Daoy (cell line): ENCODE results near the gene ARRDC4. TPM values are rescaled to one million over a fixed set of nuclear protein-coding genes. Genes with fewer than 3 reads are reported as not detected.

ENCODE experiments used
- DNase-seq: peaks from one replicate; pipeline ENCODE4 v3.0.0-alpha.2; 2015; ENCODE audit warnings: low read depth
- total RNA-seq: library from RNA; depleted of rRNA; stranded (reverse); fragments of >200 nt; shearing (Covaris generic); gene quantifications from 2 replicates; pipeline ENCODE4 v1.2.3, GENCODE V29; 2014; rRNA removed

Gene ARRDC4
- 3.8 and 5.7 TPM in 2 replicates for total RNA-seq

GRCh38 chr15:97960364-97961066 lies at the start of gene ARRDC4:
Gene ARRDC4 (plus strand): TSS chr15:97960703. CDS start chr15:97960862, 159 bp downstream.
- peak; percentile 100 for DNase-seq

- no peak for DNase-seq
Observed at GRCh38 chr15:97914711-97915110, 45.8 kb upstream of the ARRDC4 start.

- no peak for DNase-seq
Observed at GRCh38 chr15:97915261-97915660, 45.2 kb upstream of the ARRDC4 start.

- DNase-seq, result no peak
Observed at GRCh38 chr15:97921296-97921865, 39.1 kb upstream of the ARRDC4 start.

GRCh38 chr15:97929456-97930229 lies 30.9 kb upstream of the ARRDC4 start:
- peak; percentile 14 for DNase-seq

GRCh38 chr15:97930230-97930629 lies 30.3 kb upstream of the ARRDC4 start:
- DNase-seq, result no peak

GRCh38 chr15:97931314-97931713 lies 29.2 kb upstream of the ARRDC4 start:
- no peak for DNase-seq

- DNase-seq, result no peak
Observed at GRCh38 chr15:97933589-97933988, 26.9 kb upstream of the ARRDC4 start.

GRCh38 chr15:97940993-97941392 lies 19.5 kb upstream of the ARRDC4 start:
- DNase-seq, result no peak

GRCh38 chr15:97941572-97941971 lies 18.9 kb upstream of the ARRDC4 start:
- no peak for DNase-seq

GRCh38 chr15:97944724-97945123 lies 15.8 kb upstream of the ARRDC4 start:
- no peak for DNase-seq

GRCh38 chr15:97947465-97948260 lies 12.8 kb upstream of the ARRDC4 start:
- peak; percentile 50 for DNase-seq

GRCh38 chr15:97953254-97953653 lies 7.2 kb upstream of the ARRDC4 start:
- DNase-seq, result no peak

GRCh38 chr15:97953748-97954147 lies 6.8 kb upstream of the ARRDC4 start:
- DNase-seq, result no peak

GRCh38 chr15:97955035-97955434 lies 5.5 kb upstream of the ARRDC4 start:
- DNase-seq, result no peak

GRCh38 chr15:97955529-97955928 lies 5.0 kb upstream of the ARRDC4 start:
- DNase-seq, result no peak

- DNase-seq, result no peak
Observed at GRCh38 chr15:97959724-97960363, 659 bp upstream of the ARRDC4 start.

GRCh38 chr15:97961067-97961954 lies 808 bp downstream of the ARRDC4 start:
- peak; percentile 30 for DNase-seq

- DNase-seq, result no peak
Observed at GRCh38 chr15:97962263-97962662, 1.8 kb downstream of the ARRDC4 start.

- no peak for DNase-seq
Observed at GRCh38 chr15:97963779-97964178, 3.3 kb downstream of the ARRDC4 start.
